HG02884 (cell line): ENCODE data around the gene CAMK2B.

Source experiments
- ATAC-seq: cut with Tn5 transposase; IDR thresholded peaks from one replicate; pipeline ENCODE4 v1.9.1; 2021; ENCODE audit warnings: mild to moderate bottlenecking, moderate library complexity; ENCODE audit not compliant: unreplicated experiment

The CAMK2B gene

GRCh38 chr7:44232901-44233715 is 92.3 kb downstream of the CAMK2B start:
- no peak for ATAC-seq

GRCh38 chr7:44232396-44232795 is 93.0 kb downstream of the CAMK2B start:
- no peak for ATAC-seq

GRCh38 chr7:44231088-44231487 is 94.3 kb downstream of the CAMK2B start:
- no peak for ATAC-seq

- ATAC-seq: no peak
Measured at GRCh38 chr7:44230286-44230685, 95.1 kb downstream of the CAMK2B start.

GRCh38 chr7:44229546-44230105 is 95.8 kb downstream of the CAMK2B start:
- no peak for ATAC-seq

- ATAC-seq: no peak
Measured at GRCh38 chr7:44228571-44229350, 96.6 kb downstream of the CAMK2B start.

- ATAC-seq: no peak
Measured at GRCh38 chr7:44227911-44228310, 97.5 kb downstream of the CAMK2B start.

- no peak for ATAC-seq
Measured at GRCh38 chr7:44226396-44226753, 99.0 kb downstream of the CAMK2B start.

- ATAC-seq: no peak
Measured at GRCh38 chr7:44225566-44226395, 99.6 kb downstream of the CAMK2B start.

- no peak for ATAC-seq
Measured at GRCh38 chr7:44224974-44225565, 100.3 kb downstream of the CAMK2B start.

- no peak for ATAC-seq
Measured at GRCh38 chr7:44224080-44224973, 101.1 kb downstream of the CAMK2B start.

- no peak for ATAC-seq
Measured at GRCh38 chr7:44223362-44224079, 101.9 kb downstream of the CAMK2B start.

GRCh38 chr7:44222776-44223261 is 102.6 kb downstream of the CAMK2B start:
- no peak for ATAC-seq

GRCh38 chr7:44222074-44222473 is 103.3 kb downstream of the CAMK2B start:
- no peak for ATAC-seq

GRCh38 chr7:44221231-44221791 is 104.1 kb downstream of the CAMK2B start:
- no peak for ATAC-seq

GRCh38 chr7:44220358-44221112 is 104.9 kb downstream of the CAMK2B start:
- no peak for ATAC-seq

GRCh38 chr7:44220046-44220357 is 105.4 kb downstream of the CAMK2B start:
- ATAC-seq: no peak
